ENCODE measurements around the gene KRT35.

GRCh38 chr17:41486316-41486715 is 5.4 kb upstream of the KRT35 start:
- TF ChIP-seq, protein P1, sequence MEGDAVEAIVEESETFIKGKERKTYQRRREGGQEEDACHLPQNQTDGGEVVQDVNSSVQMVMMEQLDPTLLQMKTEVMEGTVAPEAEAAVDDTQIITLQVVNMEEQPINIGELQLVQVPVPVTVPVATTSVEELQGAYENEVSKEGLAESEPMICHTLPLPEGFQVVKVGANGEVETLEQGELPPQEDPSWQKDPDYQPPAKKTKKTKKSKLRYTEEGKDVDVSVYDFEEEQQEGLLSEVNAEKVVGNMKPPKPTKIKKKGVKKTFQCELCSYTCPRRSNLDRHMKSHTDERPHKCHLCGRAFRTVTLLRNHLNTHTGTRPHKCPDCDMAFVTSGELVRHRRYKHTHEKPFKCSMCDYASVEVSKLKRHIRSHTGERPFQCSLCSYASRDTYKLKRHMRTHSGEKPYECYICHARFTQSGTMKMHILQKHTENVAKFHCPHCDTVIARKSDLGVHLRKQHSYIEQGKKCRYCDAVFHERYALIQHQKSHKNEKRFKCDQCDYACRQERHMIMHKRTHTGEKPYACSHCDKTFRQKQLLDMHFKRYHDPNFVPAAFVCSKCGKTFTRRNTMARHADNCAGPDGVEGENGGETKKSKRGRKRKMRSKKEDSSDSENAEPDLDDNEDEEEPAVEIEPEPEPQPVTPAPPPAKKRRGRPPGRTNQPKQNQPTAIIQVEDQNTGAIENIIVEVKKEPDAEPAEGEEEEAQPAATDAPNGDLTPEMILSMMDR (IDR thresholded peaks at IDR 0.05): no peak
- TF ChIP-seq POLR2A (IDR thresholded peaks at IDR 0.05): no peak
- TF ChIP-seq EP300 (IDR thresholded peaks at IDR 0.05): no peak

All from stomach (tissue), 4 donors.